ENCODE results near the gene RGS11.
A peak's percentile ranks its signal among the peaks of the same experiment; 100 is the strongest.
"Not testable (repeated sequence)": the region's sequence is repeated elsewhere in the genome, so short reads cannot be mapped to it uniquely, and the experiment has no call there.

The RGS11 gene

DNA sequence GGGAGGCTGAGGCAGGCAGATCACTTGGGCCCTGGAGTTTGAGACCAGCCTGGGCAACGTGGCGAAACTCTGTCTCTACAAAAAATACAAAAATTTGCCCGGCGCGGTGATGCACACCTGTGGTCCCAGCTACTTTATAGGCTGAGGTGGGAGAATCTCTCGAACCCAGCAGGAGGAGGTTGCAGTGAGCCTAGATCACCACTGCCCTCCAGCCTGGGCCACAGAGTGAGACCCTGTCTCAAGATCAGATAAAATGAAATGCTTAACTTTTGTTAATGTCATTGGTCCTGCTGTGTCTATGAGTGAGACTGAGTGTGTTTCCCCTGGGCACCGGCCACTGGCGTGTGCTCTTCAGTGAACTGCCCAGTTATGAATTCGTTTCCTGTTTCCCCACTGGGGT lies 30.6 kb downstream of the RGS11 start:
- no peak for DNase-seq (ENCODE audit: low read depth, low spot score)

DNA sequence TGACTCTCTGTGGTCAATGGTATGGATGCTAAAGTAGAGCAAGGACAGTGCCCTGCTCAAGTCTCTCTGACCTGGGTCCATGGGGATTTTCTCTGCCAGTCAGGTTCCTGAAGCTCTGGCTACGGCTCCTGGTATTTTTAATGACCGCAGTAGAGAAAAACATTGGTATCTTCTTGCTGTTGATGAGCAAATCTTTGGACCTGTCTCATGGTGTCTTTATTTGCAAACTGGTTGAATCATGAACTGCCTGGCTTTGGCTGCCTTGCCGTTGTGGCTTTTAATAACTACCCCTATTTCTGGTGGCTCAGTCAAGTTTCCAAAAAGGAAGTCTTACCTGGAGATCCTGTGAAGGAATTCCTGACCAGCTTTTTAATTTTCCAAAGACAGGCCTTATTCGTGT lies 32.4 kb downstream of the RGS11 start:
- H3K4me3 ChIP-seq (ENCODE audit: low read length): no peak overlapping the region
- DNase-seq (ENCODE audit: low read depth, low spot score): no peak

More for the DNA sequence above, 30.6 kb downstream of the RGS11 start:
- no peak overlapping the region for H3K4me3 ChIP-seq (ENCODE audit: low read length)

DNA sequence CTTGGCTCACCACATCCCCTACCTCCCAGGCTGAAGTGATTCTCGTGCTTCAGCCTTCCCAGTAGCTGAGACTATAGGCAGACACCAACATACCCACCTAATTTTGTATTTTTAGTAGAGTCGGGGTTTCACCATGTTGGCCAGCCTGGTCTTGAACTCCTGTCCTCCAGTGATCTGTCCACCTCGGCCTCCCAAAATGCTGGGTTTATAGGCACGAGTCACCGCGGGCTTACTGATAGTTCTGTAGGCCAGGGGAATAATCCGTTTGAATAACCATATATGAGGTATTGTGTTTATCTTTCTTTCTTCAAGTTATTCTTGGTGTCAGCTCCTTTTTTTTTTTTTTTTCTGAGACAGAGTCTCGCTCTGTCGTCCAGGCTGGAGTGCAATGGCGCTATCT lies 33.5 kb downstream of the RGS11 start:
- no peak for DNase-seq (ENCODE audit: low read depth, low spot score)

DNA sequence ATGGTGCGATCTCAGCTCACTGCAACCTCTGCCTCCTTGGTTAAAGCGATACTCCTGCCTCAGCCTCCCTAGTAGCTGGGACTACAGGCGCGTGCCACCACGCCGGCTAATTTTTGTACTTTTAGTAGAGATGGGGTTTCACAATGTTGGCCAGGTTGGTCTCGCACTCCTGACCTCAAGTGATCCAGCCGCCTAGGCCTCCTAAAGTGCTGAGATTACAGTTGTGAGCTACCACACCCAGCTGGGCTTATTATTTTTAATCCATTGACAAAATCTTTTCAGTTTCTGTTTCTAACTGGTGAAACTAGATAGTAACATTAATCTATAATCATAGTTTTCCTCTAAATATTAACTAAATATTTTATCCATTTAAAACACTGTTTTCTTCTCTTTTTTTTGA lies 35.2 kb downstream of the RGS11 start:
- no peak overlapping the region for H3K4me3 ChIP-seq (ENCODE audit: low read length)
- DNase-seq (ENCODE audit: low read depth, low spot score): no peak

More for the DNA sequence above, 33.5 kb downstream of the RGS11 start:
- H3K4me3 ChIP-seq (ENCODE audit: low read length): no peak overlapping the region

DNA sequence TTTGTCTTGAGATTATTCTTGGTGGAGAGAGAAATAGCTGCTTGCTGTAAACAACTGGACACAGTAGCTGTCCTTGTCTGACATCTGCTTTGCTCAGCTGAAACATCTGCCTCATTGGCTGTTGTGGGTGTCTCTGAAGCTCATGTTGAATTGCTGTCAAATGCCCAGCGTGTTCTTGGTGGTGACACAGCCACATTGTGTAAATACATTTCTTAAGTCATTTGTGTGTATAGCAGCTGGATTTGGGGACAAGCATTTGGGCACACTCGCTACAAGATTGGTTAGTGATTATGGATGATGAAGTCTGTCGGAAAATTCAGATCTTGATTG lies 35.8 kb downstream of the RGS11 start:
- no peak overlapping the region for H3K4me3 ChIP-seq (ENCODE audit: low read length)
- no peak for DNase-seq (ENCODE audit: low read depth, low spot score)

DNA sequence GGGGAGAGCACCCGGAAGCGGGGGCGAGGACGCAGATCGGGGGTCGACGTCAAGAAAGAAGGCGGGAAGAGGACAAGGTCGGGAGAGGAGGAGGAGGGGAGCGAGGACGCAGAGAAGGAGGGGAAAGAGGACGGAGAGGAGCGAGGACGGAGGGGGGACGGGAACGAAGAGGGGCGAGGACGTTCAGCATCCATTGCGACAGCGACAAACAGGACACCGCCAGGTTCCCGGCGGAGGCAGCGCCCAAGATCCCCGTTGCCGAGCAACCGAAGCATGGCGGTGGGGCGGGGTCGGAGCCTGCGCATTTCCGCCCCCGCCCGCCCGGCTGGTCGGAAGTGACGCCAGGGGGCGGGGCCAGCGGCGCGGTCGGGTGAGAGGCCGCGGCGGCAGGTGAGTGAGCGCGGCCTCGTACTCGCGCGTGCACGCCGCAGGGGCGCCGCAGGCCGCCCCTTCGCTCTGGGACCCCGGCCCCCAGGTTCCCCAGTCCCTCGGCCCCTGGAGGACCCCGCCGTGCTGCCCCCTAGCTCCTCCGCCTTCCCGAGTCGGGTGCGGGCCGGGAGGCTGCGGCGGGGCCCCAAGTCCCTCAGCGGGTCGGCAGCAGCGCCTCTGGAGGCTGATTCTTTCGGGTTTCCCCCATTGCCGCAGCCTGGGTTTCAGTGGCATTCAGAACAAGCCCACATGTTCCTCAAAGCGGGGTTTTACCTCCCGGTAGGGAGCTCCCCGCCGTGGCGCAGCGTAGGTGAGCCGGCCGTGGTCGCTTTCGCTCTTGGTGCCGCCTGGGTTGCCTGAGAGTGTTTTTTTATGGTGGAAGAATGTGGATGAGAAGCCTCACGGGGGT lies 41.1 kb downstream of the RGS11 start, which contains the start of gene FAM234A:
Gene FAM234A, plus strand, starts transcription at position 354 of the 838 bp plus-strand sequence. CDS start 19,593 bp downstream, outside the sequence.
- DNase-seq (ENCODE audit: low read depth, low spot score): peak; percentile 81
- peak within 1 kb of the TSS; percentile 87 for H3K4me3 ChIP-seq (ENCODE audit: low read length)

DNA sequence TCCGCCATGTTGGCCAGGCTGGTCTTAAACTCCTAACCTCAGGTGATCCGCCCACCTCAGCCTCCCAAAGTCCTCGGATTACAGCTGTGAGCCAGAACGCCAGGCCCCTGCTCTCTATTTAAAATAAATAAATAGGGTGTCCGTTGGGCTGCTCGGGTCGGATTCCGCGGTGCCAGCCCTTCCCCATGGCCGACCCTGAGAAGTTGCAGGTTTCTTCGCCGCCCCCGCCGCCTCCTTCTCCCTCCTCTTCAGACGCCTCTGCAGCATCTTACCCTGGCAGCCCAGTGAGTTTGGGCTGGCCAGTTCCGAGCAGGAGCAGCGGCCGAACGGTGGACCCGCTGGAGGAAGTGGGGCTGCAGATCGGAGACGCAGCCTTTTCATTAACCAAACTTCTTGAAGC lies 44.8 kb downstream of the RGS11 start:
- no peak overlapping the region for H3K4me3 ChIP-seq (ENCODE audit: low read length)
- DNase-seq (ENCODE audit: low read depth, low spot score): no peak

DNA sequence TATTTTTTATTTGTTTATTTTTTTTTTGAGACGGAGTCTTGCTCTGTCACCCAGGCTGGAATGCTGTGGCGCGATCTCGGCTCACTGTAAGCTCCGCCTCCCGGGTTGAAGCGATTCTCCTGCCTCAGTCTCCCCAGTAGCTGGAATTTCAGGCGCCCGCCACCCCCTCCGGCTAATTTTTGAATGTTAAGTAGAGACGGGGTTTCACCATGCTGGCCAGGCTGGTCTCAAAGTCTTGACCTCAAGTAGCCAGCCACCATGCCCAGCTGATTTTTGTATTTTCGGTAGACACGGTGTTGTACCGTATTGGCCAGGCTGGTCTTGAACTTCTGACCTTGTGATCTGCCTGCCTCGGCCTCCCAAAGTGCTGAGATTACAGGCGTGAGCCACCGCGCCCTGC lies 45.4 kb downstream of the RGS11 start:
- not testable (repeated sequence) for H3K4me3 ChIP-seq (ENCODE audit: low read length); DNase-seq (ENCODE audit: low read depth, low spot score)

DNA sequence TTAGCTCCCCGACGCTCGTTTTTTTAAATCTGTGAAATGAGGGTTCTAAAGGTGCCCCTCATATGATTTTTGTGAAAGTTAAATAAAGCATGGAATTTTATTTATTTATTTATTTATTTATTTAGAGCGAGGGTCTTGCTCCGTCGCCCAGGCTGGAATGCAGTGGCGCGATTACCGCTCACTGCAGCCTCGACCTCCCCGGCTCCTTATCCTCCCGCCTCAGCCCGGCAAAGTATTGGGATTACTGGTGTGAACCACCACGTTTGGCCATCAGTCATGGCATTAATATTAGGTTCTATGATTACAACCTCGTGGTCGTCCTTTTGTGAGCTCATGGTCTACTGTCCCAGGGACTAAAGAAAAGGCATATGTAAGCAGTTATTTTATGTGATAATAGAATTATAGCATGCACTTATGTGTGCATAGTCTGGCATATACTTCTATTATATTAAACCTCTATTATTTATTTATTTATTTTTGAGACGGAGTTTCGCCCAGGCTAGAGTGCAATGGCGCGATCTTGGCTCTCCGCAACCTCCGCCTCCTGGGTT lies 45.9 kb downstream of the RGS11 start:
- DNase-seq (ENCODE audit: low read depth, low spot score): no peak
- H3K4me3 ChIP-seq (ENCODE audit: low read length): peak overlapping the region; percentile 98

DNA sequence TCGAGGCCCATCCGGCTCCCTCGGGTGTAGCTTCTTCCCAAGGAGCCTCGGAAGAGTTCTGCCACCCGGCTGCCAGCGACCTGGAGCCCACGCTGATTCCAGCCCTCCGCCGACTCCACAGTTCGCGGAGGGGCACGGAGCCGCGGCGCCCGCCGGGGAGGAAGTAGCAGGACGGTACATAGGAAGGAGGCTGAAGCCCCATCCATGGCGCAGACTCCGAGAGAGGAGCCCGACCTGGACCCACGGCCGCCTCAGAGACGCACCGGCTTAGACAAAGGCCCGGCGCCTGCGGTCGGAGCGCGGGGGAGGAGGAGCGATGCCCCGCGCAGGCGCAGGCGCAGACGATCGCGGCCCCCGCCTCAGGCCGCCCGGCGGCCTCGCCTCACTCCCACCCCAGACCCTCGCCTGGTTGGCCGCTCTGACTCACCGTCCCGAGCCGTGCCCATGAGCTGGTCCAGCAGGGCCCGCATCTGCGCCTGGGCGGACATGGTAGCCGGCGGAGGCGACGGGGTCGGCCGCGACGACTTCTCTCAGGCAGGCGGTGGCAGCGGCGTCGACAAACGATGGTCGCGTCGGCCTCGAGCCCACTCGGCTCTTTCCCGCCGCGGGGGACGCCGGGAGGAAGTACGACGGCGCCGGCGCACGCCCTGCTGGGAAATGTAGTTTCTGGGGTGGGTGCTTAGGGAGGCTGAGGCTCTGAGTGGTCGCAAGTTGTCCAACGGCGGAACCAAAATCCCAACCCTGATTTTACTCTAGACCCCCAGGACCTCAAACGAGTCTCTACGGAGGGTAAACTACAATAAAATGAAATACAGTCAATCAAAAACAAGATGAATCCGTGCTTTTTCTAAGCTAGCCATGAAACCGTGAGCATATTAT lies 46.7 kb downstream of the RGS11 start, which contains the start of gene LUC7L:
Gene LUC7L, minus strand, starts transcription at position 598 of the 879 bp plus-strand sequence. Its CDS starts 110 bp downstream, at position 488.
- peak; percentile 81 for DNase-seq (ENCODE audit: low read depth, low spot score)
- peak within 1 kb of the TSS; percentile 98 for H3K4me3 ChIP-seq (ENCODE audit: low read length)

DNA sequence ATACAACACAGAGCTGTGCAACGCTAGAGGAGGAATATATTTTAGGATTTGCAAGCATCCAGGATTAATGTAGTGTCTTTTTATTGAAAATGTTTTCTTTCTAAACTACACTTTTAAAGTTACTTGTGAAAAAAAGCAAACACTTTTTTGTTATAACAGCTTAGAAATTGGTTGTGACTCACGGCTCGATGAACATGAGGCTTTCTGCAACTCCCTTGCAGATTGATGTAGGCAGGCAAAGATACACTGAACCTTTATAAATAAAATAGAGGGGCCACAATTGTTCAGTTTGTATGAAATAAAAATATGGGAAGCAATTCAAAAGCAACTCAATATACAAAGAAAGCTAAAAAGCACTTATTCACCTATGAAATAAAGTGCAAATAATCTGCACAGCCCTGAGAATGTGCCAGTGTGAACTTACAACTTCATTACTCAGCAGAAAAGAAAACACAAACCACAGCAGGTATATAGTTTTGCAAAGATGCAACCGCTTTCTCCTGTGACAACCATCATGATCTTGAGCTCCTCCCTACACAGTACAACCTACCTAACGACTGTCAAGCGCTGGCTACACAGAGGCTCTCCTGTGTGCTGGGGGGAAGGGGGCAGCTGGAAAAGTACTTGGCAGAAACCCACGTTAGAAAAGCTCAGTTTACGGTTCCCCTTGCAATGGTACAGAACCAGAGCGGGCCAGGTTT lies 47.4 kb downstream of the RGS11 start:
- peak; percentile 26 for DNase-seq (ENCODE audit: low read depth, low spot score)
- peak overlapping the region; percentile 98 for H3K4me3 ChIP-seq (ENCODE audit: low read length)

DNA sequence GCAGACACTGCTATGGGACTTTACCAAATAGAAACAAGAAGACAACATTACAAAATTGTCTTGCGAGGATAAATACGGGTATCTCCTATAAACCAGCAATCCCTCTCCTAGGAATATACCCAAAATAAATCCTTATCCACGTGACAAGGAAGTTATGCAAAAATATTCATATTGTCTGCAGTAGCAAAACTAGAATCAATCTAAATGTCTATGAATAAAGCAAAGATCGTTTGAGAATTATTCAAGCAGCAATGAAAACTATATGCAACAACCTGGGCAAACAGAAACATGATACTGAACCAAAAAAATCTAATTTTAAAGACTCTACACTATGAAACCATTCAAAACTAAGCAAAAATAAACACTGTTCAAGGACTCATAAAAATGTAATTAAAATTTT lies 55.7 kb downstream of the RGS11 start:
- no peak overlapping the region for H3K4me3 ChIP-seq (ENCODE audit: low read length)
- no peak for DNase-seq (ENCODE audit: low read depth, low spot score)
